Stimulated activated naive CD8-positive, alpha-beta T cell treated with anti-CD3 and anti-CD28 coated beads, Interleukin-15, Interleukin-2, amounts not matched to agents 100 U/mL and 50 U/mL, for 24 hours (primary cell): ENCODE results near the gene RNU1-1.
"Not testable (repeated sequence)": the region's sequence is repeated elsewhere in the genome, so short reads cannot be mapped to it uniquely, and the experiment has no call there.

Source experiments
- ATAC-seq: fragments of 150-1000 bp; cut with Tn5 transposase; one replicate; pipeline ENCODE4 v1.10.0; 2021
- DNase-seq: peaks from one replicate; pipeline ENCODE4 v3.0.0; 2021

RNU1-1 gene

DNA sequence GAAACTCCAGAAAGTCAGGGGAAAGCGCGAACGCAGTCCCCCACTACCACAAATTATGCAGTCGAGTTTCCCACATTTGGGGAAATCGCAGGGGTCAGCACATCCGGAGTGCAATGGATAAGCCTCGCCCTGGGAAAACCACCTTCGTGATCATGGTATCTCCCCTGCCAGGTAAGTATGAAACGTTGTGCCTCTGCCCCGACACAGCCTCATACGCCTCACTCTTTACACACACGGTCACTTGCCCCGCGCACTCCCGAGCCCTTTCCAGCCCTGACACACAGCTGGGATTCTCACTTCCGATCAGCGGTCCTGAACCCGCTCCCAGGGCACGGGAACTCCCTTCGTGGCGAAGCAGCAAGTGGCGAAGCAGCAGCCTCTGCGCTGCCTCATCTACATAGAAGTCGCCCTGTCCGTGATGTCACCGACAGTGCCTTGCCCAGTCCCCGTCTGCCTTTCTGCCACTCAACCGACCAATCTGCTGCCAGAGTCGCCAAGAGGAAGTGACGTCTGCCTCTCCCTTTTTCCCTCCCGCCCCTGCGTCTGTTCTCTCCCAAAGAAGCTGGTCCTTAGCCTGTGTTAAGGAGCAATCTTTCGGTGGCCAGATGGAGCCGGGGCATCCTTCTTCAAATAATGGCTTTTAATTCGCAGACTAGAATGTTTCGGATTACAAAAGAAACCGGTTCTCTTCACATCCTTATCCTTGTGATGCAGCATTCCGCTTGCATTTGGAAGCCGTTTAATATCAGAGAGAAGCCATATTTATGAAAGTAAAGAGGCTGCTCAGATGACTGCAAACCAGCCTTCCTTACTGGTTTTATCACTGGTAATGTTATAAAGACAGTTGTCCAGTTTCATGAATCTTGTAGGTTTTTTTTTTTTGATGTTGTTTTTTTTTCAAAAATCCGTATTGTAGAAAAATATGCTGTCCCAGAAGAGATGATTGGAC, at the start of gene RNU1-1:
RNU1-1 (minus strand) TSS at position 179 of the 949 bp plus-strand sequence.
- ATAC-seq: not testable (repeated sequence)
- DNase-seq: peak; percentile 68

- DNase-seq, ATAC-seq: not testable (repeated sequence)
Measured at GRCh38 chr1:16561035-16561434, 47.0 kb upstream of the RNU1-1 start.

- not testable (repeated sequence) for DNase-seq, ATAC-seq
Measured at GRCh38 chr1:16560498-16560897, 46.4 kb upstream of the RNU1-1 start.

GRCh38 chr1:16559688-16560087, 45.6 kb upstream of the RNU1-1 start:
- DNase-seq, ATAC-seq: not testable (repeated sequence)

- DNase-seq, ATAC-seq: not testable (repeated sequence)
Measured at GRCh38 chr1:16557034-16557433, 42.9 kb upstream of the RNU1-1 start.

DNA sequence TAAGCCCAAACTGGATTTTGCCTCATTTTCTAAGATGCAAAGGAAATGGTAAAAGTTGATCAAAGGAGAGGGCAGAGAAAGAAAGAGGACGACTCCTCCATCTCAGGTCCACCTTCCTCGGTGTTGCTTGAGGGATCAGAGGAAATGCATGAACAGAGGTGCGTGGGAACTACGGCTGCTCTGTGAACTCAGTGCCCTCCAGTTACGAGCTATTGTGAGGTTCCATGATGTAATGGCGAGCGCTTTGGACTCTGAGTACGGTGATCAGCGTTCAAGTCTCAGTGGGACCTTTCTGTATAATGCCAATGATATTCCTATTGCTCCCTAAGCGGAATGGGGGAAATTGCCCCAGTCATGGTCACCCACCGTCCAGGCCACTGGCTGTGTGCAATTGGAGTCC, 39.2 kb upstream of the RNU1-1 start:
- ATAC-seq, DNase-seq: not testable (repeated sequence)

GRCh38 chr1:16550212-16550918, 36.3 kb upstream of the RNU1-1 start:
- DNase-seq, ATAC-seq: not testable (repeated sequence)

DNA sequence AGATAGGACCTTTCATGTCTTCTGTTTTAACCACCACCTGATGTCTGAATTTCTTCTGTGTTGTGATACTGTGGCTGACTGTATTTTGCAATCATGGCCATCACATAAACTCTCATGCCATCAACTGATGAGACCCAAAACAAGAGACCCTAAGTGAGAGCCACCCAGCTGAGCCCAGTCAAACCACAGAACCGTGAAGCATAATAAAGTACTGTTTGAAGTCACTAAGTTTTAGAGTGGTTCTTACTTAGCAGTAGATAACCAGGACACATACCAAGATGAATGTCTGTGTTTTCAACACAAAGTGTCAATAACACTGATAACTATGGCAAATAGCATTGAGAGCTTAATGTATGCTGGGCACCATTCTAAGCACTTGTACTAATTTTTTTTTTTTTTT, 35.5 kb upstream of the RNU1-1 start:
- not testable (repeated sequence) for DNase-seq, ATAC-seq

- ATAC-seq, DNase-seq: not testable (repeated sequence)
Measured at GRCh38 chr1:16547502-16548241, 33.6 kb upstream of the RNU1-1 start.

DNA sequence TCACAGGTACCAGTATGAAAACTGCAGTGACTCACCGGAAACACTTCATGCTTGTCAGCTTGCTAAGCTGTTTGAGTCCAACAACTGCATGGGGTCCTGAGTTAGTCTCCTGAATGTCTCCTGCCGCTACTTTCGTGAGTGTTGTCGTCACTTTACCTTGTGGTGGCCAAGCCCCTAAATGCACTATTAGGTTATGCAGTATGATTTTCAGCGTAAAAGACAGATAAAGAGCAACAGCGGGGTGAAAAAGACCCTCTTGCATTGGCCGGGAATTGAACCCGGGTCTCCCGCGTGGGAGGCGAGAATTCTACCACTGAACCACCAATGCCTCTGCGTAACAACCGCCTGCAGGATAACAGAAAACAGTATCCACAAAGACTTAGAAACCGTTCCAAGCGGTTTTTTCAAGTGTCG, 31.6 kb upstream of the RNU1-1 start:
- peak; percentile 41 for DNase-seq
- peak; percentile 89 for ATAC-seq

- not testable (repeated sequence) for DNase-seq, ATAC-seq
Measured at GRCh38 chr1:16540421-16540893, 26.4 kb upstream of the RNU1-1 start.

- not testable (repeated sequence) for DNase-seq, ATAC-seq
Measured at GRCh38 chr1:16537528-16537927, 23.4 kb upstream of the RNU1-1 start.

GRCh38 chr1:16536796-16537195, 22.7 kb upstream of the RNU1-1 start:
- DNase-seq: not testable (repeated sequence)

GRCh38 chr1:16535898-16536297, 21.8 kb upstream of the RNU1-1 start:
- DNase-seq, ATAC-seq: not testable (repeated sequence)

More at GRCh38 chr1:16536796-16537195, 22.7 kb upstream of the RNU1-1 start:
- not testable (repeated sequence) for ATAC-seq

GRCh38 chr1:16535487-16535886, 21.4 kb upstream of the RNU1-1 start:
- not testable (repeated sequence) for DNase-seq, ATAC-seq

- ATAC-seq (peak; percentile 96), DNase-seq (peak; percentile 81)
Measured at GRCh38 chr1:16534829-16535456, 20.9 kb upstream of the RNU1-1 start.

DNA sequence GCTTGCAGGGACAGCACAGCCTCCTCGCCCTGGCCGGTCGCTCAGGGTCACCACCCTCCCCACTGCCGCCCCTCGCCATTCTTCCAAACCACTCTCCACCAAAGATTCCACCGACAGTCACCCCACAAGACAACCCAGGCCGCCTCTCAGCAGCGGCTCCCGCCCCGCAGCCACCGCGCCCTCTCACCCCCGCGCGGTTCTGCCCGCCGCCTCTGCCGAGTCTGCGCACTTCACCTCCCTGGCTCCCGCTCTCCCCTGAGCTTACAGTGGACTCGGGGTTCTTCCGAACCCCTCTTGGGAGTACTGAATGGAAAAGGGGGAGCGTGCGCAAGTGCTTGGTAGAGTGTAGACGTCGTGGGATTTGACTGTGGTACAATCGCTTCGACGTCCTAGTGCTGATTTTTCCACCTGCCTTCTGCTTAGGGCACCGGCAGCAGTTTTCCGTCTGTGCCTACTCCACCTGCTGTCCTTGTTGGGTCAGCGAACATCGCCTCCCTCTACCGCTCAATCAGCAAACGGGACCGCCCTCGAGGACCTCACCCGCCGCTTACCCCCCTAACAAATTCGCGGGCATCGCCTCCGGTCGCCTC, 20.2 kb upstream of the RNU1-1 start:
- ATAC-seq, DNase-seq: not testable (repeated sequence)

GRCh38 chr1:16532235-16532991, 18.3 kb upstream of the RNU1-1 start:
- ATAC-seq, DNase-seq: not testable (repeated sequence)

DNA sequence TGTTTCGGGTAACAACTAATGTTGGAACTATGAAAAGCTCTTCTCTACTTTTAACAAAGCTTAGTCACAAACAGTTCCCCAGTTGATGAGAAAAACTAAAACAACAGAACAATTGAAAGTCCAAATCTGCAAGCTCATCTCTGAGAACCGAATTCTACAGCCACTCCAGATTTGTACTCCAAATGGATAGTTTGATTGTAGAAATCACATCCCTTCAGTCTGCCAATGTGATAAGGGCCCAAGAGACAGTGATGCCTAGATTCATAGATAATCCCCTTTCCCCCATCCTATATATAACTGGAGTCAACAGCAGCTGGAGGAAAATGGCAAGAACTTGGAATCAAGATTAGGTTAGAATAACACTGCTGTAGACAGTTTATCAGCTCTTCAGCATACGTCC, 14.3 kb upstream of the RNU1-1 start:
- DNase-seq, ATAC-seq: not testable (repeated sequence)

DNA sequence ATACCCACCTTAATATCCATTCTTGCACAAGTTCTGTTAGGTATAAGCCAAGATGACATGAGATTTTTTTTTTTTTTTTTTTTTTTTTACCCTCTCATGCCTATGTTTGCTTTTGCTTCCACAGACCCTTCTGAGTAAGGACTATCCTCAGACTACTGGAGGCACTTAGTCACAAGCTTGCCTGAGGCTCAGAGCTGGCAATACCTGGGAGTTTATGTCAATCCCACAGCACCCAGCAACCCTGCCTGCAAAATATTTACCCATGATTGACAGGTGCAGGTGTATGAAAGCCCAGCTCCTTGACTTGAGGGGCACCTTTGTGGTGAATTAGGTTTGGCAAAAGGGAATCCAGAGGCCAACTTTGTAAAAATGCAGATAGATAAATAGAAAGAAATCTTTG, 11.7 kb upstream of the RNU1-1 start:
- ATAC-seq, DNase-seq: not testable (repeated sequence)
